Peyer's patch (tissue), 4 donors: ENCODE results near the gene DTD2. TPM values are rescaled to one million over a fixed set of nuclear protein-coding genes. Genes with fewer than 3 reads are reported as not detected.

Experiments used
- DNase-seq, 3 donors: peaks; one replicate each; pipeline ENCODE4 v3.0.0-alpha.2; 2017 to 2019
- H3K27ac ChIP-seq, 4 donors: fragments of 200-600 bp; sonication (generic); one replicate each; pipeline ENCODE4 v1.5.1; 2016 to 2019
- H3K27me3 ChIP-seq, 2 donors: fragments of 200-600 bp; sonication (generic); one replicate each; pipeline ENCODE4 v1.5.1; 2019
- H3K36me3 ChIP-seq, 3 donors: fragments of 200-600 bp; sonication (generic); one replicate each; pipeline ENCODE4 v1.5.1; 2016 to 2019
- H3K4me1 ChIP-seq, 4 donors: fragments of 200-600 bp; sonication (generic); one replicate each; pipeline ENCODE4 v1.5.1; 2016 to 2019
- H3K4me3 ChIP-seq, 4 donors: fragments of 200-600 bp; sonication (generic); 1 replicate in 3 of 4; 2 replicates in 1 of 4; pipeline ENCODE4 v1.5.1; 2016 to 2019; ENCODE audit warnings: mild to moderate bottlenecking in 1 of 4
- H3K9me3 ChIP-seq, 4 donors: fragments of 200-600 bp; sonication (generic); one replicate each; pipeline ENCODE4 v1.5.1; 2016 to 2019; ENCODE audit warnings: mild to moderate bottlenecking in 1 of 4
- POLR2A ChIP-seq, 2 donors: fragments of 450-650 bp; IDR thresholded peaks; one replicate each; pipeline ENCODE4 v1.5.1; 2017; ENCODE audit warnings: antibody characterized with exemption in 2 of 2, mild to moderate bottlenecking in 2 of 2, moderate library complexity in 2 of 2
- total RNA-seq, 4 donors: library from RNA; depleted of rRNA; stranded (reverse); fragments of >200 nt; gene quantifications; one replicate each; pipeline ENCODE4 v1.1.0, GENCODE V29; 2016
- TF ChIP-seq, protein P1 (sequence below), 6 experiments: fragments of 450-650 bp in 4 of 6; fragments of 200-600 bp in 2 of 6; sonication (generic) in 1 of 6; IDR thresholded peaks; one replicate each; pipeline ENCODE4 v1.5.1; 2017 to 2019; ENCODE audit warnings: antibody characterized with exemption in 6 of 6, mild to moderate bottlenecking in 3 of 6, moderate library complexity in 1 of 6

The DTD2 gene
- total RNA-seq, 4 donors from 2014 or later, result 15.7 to 24.4 (median 18.9) TPM

DNA sequence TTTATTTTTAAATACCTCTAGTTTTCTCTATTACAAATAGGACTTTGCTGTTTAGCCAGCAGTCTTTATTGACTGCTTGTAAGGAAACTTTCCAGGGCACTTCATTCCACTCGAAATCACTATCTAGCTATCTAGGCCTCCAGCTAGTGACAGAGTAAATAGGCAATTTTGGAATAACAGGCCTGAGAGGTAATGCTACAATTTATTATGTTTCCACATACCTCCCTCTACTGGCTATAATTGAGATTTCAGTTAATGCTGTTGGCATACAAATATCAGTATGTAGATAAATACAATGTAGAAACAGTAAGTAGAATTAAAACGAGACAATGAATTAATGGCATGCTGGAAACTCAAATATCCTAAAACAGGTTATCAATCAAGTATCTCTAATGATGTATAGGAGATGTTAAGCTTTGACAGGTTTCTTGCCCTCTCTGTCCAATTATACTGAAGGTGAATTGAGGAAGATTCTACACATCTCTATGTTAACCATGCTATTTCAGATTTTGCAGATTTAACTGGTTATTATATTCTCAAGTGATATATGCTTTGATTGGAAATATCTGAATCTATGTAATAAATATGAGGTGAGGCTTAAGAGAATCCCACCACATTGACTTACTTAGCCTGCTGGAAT is 7.2 kb downstream of the DTD2 start:
- DNase-seq, result no peak
- no peaks in the 10 kb centered on the region for H3K27me3 ChIP-seq
- H3K27ac ChIP-seq, result no peak overlapping the region
- H3K4me3 ChIP-seq, result no peak overlapping the region
- TF ChIP-seq, protein P1, sequence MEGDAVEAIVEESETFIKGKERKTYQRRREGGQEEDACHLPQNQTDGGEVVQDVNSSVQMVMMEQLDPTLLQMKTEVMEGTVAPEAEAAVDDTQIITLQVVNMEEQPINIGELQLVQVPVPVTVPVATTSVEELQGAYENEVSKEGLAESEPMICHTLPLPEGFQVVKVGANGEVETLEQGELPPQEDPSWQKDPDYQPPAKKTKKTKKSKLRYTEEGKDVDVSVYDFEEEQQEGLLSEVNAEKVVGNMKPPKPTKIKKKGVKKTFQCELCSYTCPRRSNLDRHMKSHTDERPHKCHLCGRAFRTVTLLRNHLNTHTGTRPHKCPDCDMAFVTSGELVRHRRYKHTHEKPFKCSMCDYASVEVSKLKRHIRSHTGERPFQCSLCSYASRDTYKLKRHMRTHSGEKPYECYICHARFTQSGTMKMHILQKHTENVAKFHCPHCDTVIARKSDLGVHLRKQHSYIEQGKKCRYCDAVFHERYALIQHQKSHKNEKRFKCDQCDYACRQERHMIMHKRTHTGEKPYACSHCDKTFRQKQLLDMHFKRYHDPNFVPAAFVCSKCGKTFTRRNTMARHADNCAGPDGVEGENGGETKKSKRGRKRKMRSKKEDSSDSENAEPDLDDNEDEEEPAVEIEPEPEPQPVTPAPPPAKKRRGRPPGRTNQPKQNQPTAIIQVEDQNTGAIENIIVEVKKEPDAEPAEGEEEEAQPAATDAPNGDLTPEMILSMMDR (IDR thresholded peaks at IDR 0.05), result peak in 5 of 6 experiments; percentile 19 to 59 (median 52)
- no peak for TF ChIP-seq POLR2A (IDR thresholded peaks at IDR 0.05)
- peaks cover 0 to 12% (median 0%) of the 10 kb centered on the region in 3 donors for H3K36me3 ChIP-seq
- no peaks in the 10 kb centered on the region for H3K4me1 ChIP-seq
- H3K9me3 ChIP-seq, result no peaks in the 10 kb centered on the region

DNA sequence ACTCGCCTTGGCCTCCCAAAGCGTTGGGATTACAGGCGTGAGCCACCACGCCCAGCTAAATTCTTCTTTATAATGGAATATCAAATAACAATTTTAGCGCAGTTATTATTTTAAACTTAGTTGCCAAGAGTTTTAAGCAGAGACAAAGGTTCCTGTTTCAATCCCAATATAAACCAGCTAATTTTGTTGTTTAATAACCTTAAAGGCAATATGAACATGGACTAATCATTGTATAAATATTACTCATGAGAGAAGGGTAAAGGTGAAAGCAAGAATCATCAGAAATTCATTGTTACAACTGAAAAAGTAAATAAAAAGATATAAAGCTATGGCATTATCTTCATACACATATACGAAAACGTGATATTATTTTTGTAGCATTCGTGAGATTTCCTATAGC is 8.2 kb downstream of the DTD2 start:
- H3K27me3 ChIP-seq, result no peaks in the 10 kb centered on the region
- no peaks in the 10 kb centered on the region for H3K9me3 ChIP-seq
- no peak overlapping the region for H3K4me3 ChIP-seq
- H3K4me1 ChIP-seq, result no peaks in the 10 kb centered on the region
- no peak overlapping the region for H3K27ac ChIP-seq
- TF ChIP-seq, protein P1 (IDR thresholded peaks at IDR 0.05), result no peak
- TF ChIP-seq POLR2A (IDR thresholded peaks at IDR 0.05), result no peak
- no peak for DNase-seq
- peaks cover 0 to 12% (median 0%) of the 10 kb centered on the region in 3 donors for H3K36me3 ChIP-seq

DNA sequence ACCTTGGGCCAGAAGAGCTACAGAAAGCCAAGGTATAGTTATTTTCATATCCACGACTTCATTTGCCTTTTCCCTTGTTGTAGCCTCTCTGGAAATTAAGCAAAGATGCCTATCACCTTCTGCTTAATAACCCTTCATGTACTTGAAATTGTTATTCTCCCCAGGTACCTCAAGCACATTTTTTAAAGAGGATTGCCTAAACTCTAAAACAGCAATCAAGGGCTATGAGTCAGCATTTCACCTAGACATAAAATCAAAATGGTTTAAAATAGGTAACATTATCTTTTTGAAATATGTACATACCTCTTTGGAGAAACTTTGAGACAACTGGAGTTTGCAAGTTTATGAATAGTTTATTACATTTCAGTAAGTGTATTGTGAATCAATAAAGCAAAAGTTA is 11.6 kb downstream of the DTD2 start:
- H3K4me1 ChIP-seq, result no peaks in the 10 kb centered on the region
- no peak overlapping the region for H3K4me3 ChIP-seq
- DNase-seq, result no peak
- no peaks in the 10 kb centered on the region for H3K27me3 ChIP-seq
- H3K36me3 ChIP-seq, result no peaks in the 10 kb centered on the region
- H3K9me3 ChIP-seq, result no peaks in the 10 kb centered on the region
- no peak for TF ChIP-seq POLR2A (IDR thresholded peaks at IDR 0.05)
- TF ChIP-seq, protein P1 (IDR thresholded peaks at IDR 0.05), result no peak
- H3K27ac ChIP-seq, result no peak overlapping the region

DNA sequence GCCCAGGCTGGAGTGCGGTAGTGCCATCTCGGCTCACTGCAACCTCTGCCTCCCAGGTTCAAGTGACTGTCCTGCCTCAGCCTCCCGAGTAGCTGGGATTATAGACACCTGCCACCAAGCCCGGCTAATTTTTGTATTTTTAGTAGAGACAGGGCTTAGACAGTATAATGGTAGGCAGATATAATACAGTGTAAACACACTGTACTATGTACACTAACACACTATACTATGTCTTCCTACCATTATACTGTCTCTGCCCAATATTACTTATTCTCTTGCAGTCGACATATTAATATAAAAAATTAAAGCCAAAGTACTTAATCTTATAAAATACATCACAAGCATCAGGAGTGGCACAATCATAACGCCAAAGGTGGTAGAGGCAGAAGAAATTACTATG is 15.0 kb downstream of the DTD2 start:
- no peaks in the 10 kb centered on the region for H3K9me3 ChIP-seq
- no peaks in the 10 kb centered on the region for H3K4me1 ChIP-seq
- H3K27me3 ChIP-seq, result no peaks in the 10 kb centered on the region
- no peak overlapping the region for H3K27ac ChIP-seq
- no peak overlapping the region for H3K4me3 ChIP-seq
- H3K36me3 ChIP-seq, result no peaks in the 10 kb centered on the region
- DNase-seq, result no peak
- TF ChIP-seq, protein P1 (IDR thresholded peaks at IDR 0.05), result no peak
- TF ChIP-seq POLR2A (IDR thresholded peaks at IDR 0.05), result no peak

DNA sequence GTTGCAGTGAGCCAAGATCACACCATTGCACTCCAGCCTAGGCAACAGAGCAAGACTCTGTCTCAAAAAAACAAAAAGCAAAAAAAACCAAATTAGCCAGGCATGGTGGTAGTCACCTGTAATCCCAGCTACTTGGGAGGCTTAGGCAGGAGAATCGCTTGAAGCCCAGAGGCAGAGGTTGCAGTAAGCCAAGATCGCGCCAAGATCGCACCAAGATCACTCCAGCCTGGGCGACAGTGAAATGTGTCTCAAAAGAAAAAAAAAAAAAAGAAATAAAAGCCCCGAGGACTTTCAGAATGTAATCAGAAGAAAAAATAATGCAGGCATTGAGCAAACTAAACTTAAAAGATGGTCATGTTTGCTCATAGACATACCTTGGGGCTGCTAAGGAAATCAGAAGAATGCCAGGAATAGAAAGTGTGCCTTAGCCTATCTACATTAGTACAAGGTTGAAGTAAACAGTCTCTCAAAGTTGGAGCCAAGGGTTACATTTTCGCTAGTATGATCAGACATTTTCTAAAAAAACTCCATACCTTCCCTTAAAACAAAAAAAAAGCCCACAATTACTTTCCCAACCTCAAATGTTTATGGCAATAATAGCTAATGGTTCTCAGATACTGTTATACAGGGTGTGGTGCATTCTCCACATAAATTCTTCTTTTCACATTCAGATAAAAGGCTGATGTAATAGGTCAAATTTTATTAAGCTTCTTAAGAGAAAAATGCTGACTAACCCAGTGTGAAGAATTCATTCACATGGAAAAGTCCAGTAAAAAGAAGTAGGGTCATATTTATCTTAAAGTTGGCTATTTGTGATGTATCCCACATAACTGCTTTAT is 15.8 kb downstream of the DTD2 start:
- no peak for DNase-seq
- Histone ChIP-seq H3K27ac (no peak overlapping the region), H3K9me3 (no peaks in the 10 kb centered on the region), H3K4me3 (no peak overlapping the region), H3K27me3 (no peaks in the 10 kb centered on the region), H3K4me1 (no peaks in the 10 kb centered on the region), H3K36me3 (no peaks in the 10 kb centered on the region)
- TF ChIP-seq, protein P1 (IDR thresholded peaks at IDR 0.05), result no peak
- TF ChIP-seq POLR2A (IDR thresholded peaks at IDR 0.05), result no peak
